HG02852 (cell line): ENCODE measurements around the gene KLF8.
A peak's percentile ranks its signal among the peaks of the same experiment; 100 is the strongest.
"Not testable (repeated sequence)": the region's sequence is repeated elsewhere in the genome, so short reads cannot be mapped to it uniquely, and the experiment has no call there.

Experiments used
- ATAC-seq: cut with Tn5 transposase; IDR thresholded peaks from one replicate; pipeline ENCODE4 v1.9.1; 2021; ENCODE audit warnings: mild to moderate bottlenecking, moderate library complexity; ENCODE audit not compliant: unreplicated experiment

KLF8 gene

DNA sequence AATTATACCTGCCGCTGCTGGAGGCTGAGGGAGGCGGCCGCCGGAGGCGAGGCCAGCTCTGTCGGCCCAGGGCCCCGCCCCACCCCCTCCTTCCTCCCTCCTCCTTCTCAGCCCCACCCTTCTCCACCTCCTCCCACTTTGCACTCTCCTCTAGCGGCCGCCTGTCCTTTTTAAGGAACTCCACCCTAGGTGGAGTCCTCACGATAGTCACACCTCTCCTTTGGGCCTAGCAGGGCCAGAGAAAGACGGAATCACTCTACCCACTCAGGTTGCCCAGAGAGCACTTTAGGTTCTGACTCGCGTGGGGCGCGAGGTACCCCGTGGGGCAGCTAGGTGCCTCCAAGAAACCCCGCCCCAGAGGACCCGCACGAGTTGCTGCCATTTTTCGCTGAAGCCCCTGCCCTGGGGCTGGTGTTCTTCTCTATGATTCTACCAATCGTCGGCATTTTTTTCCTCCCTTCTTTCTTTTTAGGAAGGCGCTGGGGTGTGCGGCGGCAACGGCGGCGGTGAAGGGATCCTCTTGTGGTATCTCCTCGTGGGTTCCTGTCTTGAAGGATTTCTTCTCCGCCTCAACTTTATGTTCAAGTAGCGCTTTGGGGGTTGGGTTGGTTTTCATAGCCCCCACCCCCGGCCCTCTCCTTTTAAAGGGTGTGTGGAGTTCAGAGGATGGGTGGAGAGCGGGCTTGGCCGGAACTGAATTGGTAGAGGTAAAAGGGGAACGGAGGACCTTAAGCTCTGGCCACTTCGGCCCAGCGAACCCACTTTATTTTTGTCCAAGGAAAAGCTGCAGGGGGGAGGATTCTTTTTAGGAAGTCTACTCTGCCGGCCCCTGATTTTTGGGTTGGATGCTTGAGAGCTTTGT is at the start of gene KLF8:
TSS of gene KLF8 (plus strand) at position 136 of the 862 bp plus-strand sequence. CDS start 979 bp downstream, outside the sequence.
- peak; percentile 67 for ATAC-seq

DNA sequence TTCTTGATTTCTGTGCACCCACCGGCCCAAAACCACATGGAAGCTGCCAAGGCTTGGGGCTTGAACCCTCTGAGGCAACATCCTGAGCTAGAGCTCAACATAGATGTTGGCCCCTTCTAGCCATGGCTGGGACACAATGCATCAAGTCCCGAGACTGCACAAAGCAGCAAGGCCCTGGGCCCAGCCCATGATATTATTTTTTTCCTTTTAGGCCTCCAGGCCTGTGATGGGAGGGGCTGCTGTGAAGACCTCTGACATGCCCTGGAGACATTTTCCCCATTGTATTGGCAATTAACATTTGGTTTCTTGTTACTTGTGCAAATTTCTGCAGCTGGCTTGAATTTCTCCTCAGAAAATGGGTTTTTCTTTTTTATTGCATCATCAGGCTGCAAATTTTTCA is 25.2 kb upstream of the KLF8 start:
- ATAC-seq = not testable (repeated sequence)

DNA sequence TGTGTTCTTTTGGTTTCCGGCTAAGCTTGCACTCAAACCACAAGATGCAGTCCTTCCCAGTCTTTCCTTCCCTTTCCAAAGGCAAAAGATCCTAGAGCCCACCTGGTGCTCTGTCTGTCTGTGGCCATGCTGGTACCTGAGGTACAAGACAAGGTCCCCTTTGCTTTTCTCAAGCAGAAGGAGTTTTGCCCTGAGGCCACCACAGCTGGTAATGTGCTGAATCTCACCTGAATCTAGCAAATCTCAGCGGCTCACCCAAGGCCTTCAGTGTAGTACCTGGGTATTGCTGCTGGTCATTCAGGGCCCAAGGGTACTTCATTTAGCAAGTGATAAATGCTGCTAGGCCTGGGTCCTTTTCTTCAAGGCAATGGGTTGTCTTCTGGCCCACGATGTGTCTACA is 20.5 kb upstream of the KLF8 start:
- no peak for ATAC-seq

DNA sequence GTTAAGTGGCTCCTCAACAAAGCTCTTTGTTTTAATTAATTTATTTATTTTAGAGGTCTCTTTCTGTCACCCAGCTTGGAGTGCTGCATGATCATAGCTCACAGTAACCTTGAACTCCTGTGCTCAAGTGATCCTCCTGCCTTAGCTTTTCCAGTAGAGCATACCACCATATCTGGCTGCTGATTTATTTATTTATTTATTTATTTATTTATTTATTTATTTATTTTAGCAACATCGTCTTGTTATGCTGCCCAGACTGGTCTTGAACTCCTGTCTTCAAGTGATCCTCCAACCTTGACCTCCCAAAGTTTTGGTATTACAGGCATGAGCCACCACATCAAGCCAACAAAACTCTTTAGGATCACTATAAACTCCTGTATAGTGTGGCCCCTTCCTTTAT is 15.8 kb upstream of the KLF8 start:
- no peak for ATAC-seq

DNA sequence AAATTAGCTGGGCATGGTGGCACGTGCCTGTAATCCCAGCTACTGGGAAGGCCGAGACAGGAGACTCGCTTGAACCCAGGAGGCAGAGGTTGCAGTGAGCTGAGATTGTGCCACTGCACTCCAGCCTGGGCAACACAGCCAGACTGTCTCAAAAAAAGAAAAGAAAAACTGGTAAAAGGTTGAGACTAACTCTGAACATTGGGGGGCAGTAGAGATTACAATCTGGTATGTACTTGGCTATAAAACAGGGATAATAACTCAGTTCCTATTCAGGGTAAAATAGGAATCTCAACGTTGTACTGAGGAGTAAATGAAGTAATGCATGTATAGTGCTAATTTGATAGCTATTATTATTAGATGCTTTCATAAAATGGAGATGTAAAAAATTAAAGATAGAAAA is 12.5 kb upstream of the KLF8 start:
- ATAC-seq = no peak

DNA sequence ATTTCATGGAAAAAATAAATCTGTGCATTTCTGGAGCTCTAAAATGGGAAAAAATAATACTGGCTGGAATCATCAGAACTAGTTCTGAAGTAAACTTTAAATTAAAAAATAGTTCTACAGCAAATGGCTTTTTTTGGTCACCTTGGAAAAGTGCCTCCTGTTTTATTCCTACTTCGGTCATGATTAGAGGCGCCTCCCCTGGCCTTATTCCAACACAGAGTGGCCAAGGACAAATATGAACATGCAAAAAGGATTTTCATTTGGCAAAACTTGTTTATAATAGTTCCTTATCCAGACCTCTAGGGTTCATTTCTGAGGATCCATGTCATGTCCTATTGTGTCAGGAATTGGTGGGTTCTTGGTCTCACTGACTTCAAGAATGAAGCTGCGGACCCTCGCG is 11.1 kb upstream of the KLF8 start:
- no peak for ATAC-seq

DNA sequence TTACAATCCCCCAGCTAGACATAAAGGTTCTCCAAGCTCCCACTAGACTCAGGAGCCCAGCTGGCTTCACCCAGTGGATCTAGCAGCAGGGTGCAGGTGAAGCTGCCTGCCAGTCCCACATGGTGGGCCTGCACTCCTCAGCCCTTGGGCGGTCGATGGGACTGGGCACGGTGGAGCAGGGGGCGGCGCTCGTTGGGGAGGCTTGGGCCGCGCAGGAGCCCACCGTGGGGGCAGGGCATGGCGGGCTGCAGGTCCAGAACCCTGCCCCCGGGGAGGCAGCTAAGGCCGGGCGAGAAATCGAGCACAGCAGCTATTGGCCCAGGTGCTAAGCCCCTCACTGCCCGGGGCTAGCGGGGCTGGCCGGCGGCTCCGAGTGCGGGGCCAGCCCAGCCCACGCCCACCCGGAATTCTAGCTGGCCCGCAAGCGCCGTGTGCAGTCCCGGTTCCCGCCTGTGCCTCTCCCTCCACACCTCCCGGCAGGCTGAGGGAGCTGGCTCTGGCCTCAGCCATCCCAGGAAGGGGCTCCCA is 9.6 kb upstream of the KLF8 start:
- ATAC-seq = no peak

DNA sequence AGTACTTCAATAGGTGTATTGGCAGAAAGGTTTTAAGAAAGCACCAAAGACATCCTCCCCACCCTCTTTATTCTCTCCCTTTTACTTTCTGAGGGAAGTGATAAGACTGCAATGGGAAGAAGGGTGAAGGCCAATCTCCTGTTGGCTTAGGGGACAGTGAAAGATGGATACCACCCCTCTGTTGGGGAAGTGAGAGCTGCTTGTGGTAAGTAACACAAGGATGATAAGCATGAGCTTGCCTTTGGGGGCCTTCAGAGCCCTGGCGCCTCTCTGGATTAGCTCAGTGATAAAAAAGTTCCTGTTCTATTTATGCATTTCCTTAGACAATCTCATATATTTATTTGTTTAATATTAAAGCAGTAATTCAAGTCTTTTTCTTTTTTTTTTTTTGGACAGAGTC is 5.2 kb upstream of the KLF8 start:
- no peak for ATAC-seq

DNA sequence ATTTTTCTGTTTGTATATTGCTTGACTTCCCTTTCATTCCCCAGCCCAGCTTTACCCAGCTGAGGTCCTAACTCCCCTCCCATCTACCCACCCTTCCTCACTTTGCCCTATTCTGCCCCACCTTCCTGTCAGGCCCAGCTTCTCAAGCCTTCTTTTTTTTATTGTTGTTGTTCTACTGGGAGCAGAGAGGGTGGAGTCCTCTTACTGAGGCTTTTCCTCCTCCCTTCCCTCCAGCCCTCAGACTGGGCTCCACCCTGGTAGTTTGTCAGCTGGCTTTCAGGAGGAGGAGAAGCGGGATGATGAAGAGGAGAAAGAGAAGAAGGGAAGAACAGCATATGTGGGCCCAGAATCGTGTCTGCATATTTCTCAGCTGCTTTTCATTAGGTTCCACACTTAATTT is 3.2 kb upstream of the KLF8 start:
- ATAC-seq = no peak

DNA sequence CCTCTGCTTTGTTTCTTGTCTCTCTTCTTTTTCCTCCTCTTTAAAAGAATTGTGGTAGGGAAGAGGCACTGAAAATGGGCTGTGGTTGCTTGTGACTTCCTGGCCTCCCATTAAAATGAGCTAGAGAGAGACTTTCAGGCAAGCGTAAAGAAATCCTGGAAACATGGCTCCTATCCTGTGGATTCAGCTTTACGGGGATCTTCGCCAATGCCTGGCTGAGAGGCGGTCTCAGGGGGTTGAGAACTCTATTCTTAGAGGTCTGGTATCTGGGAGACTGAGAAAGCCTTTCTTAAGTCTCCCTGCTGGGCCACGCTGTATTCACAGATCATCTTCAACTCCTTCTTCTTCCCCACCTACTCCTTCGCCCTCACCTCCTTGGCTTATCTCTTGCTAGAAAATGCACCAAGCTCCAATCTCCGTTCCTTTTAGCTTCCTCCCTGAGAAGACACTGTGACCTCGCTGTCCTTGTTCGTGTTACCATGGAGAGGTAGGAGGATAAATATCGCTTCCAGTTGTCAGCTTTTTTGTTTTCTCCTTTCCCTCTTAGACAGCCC is 542 bp upstream of the KLF8 start:
- no peak for ATAC-seq

DNA sequence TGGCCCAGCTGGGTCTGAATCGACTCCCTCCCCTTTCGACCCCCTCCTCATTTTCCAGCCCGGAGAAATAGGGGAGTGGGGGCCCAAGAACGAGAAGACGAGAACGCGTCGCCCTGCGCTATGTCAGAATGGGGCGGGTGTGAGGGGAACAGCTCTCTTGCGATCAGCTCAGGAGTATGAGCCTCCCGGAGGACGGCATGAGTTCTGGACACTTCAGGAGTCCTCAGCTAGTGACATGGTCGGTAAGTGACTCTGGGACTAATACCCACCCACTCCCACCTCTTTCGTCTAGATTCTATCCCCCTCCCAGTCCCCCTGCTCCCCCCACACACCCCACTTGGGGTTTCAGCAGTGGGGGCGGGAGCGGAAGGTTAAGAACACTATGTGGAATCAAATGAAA is 944 bp downstream of the KLF8 start:
- ATAC-seq = no peak

DNA sequence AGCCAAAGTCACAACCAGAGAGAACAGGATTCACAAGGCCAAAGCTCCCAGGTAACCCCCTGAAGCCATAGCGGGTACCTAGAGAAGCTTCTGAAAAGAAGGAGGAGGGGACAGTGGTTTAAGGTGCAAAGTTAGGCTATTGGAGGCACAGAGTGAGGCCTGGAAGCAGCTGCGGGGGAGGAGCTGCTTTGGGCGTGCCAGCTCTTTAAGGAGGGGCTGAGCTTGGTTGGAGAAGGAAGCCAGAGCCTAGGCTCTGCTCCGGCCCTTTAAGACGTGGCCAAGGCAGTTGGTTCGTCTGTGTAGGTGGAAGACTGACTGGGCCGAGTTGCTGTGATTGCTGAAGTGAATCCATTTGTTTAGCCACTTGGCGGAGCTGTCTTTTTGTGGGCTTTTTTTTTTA is 1.5 kb downstream of the KLF8 start:
- peak; percentile 83 for ATAC-seq

DNA sequence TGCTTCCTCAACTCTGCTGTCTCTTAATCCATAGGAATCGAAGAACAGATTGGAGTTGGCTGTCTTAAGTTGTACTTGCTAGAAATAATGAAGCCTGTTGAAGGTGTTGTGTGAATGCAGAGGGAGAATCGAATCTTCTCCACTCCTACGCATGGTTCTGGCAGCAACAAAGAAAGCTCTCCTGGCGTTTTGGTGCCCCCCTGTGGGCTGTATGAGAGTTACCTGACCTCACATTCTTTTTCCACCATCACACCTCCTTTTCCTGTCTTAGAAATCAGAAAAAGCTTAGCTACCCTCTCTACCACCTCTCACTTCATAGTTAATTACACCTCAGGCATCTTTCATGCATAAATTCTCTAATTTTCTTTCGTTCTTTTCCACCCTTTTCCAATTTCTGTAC is 16.3 kb downstream of the KLF8 start:
- peak; percentile 95 for ATAC-seq

DNA sequence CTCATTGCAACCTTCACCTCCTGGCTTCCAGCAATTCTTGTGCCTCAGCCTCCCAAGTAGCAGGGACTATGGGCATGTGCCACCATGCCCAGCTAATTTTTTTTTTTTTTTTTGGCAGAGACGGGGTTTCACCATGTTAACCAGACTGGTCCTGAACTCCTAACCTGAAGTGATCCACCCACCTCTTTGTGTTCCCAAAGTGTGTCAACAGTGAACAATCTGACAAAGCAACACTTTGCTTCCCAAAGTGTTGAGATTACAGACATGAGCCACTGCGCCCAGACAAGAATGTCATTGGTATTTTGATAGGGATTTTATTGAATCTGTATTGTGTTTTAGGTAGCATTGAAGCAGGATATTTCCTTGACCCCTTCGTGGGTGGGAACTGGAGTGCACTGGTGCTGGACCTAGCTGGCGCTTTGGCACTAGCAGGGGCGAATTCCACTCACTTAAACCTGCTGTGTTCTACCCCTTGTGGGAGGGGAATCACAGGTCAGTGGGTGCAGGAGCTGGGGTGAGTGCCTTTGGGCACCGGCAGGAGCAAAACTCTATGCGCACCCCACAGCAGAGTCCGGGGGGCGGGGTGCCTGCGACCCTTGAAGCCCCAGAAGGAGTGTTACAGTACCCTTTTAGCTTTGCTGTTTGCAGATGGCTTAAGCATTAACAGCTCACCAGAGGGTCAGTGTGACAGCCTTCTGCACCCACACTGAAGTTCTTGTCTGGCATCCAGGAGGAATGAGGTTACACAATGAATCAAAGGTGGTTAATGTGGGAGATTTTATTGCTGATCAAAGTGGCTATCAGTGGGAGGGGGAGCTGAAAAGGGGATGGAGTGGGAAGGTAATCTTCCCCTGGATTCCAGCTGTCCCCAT is 21.9 kb downstream of the KLF8 start:
- no peak for ATAC-seq

DNA sequence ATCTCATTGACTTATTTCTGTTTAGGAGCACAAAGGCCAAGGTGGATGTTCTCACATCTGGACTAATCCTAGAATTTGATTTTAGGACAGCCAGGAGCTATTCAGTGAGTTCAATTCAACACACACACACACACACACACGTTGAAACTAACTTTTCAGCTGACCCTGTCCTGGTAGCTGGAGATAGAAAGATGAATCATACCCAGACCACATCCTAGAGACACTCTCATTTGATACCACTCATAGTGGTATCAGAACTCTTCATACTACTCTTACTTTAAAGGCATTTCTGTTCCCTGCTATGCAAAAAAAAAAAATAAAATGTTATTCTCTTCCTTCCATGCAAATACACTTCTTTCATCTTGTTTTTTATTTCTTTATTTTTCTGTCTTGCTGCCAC is 36.7 kb downstream of the KLF8 start:
- ATAC-seq = peak; percentile 94

DNA sequence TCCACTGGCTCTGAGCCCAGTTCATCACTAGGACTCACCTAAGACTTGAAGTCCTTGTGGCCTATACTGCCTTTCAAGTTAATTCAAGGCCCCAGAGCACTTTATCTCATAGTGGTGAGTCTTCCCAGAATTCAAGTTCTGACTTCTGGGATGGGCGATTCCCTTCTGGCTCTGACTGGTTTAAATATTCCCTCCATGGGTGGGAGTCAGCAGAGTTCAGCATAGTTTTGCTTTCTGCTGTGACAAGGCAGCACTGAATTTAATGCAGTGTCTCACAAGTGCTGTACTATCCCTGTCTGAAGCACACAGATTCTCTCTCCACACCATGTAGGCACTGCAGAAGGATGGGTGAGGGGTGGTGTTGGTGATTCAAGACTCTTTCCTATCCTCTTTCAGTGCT is 46.5 kb downstream of the KLF8 start:
- no peak for ATAC-seq

DNA sequence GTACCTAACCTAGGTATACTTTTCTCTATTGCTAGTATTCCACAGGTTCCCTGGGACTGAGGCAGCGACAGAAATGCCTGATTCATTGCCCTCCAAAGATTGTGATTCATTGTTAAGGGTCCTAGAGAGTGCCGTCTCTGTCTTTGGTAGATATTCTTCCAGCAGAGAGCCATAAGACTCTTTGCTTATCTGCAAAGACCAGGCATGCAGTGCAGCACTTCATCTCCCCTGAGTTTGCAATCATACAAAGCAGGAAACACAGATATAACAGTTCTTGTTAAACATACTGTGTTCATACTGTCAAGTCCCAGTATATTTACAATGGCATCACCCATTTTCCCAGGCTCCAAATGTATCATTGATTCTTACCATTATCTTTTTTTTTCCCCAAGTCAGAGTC is 47.7 kb downstream of the KLF8 start:
- ATAC-seq = no peak

DNA sequence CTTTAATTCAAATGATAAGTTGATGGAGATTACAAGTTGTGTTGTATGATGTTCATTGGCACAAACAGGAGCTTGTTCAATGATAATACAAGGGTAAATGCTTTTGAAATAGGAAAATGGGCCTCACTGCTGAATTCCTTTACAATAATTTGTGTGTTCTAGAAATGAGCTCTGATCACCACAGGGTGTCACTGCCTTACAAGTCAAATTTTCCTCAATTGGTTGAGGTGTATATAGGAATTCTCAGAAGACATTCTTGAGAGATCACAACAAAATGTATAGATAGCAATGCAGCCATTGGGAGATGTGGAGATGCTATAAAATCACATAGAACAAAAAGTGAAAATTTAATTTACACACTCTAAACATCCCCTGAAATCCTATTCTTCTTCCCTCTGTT is 49.6 kb downstream of the KLF8 start:
- no peak for ATAC-seq

DNA sequence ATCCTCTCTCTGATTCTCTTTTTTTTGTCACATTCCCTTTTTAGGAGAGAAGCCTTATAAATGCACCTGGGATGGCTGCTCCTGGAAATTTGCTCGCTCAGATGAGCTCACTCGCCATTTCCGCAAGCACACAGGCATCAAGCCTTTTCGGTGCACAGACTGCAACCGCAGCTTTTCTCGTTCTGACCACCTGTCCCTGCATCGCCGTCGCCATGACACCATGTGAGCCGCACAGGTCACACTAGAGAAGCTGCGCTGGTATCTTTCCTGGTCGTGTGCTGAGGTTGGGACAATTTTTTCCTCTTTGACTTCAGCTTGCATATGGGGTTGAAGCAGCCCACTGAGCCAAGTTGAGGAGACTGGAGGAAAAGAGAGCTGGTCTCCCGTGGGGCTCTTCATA is 52.1 kb downstream of the KLF8 start:
- no peak for ATAC-seq

DNA sequence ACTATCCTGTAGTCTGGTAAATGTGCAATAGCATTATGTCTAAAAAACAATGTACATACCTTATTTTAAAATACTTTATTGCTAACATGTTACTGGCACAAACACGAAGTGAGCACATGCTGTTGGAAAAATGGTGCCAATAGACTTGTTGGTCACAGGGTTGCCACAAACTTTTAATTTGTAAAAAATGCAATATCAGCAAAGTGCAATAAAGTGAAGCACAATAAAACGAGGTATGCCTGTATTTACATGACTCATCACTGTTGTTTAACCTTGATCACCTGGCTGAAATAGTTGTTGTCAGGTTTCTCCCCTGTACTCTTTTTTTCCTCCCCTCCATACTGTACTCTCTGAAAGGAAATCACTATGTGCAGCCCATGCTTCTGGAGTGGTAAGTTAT is 56.5 kb downstream of the KLF8 start:
- no peak for ATAC-seq

DNA sequence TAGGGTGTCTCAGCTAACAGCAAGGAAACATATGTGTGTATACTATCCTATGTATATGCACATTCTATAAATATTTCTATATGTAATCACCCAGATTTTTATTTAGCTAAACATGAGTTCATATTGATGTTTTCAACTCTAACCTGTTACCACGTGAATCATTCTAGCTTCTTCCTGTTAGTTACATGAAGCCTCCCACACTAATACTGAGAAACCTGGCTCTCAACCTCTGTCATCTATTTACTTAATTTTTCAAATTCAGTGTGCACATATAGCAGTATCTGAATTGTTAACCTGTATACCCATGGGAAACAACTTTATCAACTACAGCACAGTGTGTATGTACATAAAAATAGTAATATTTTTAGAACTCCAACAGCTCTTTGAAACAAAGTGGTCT is 57.3 kb downstream of the KLF8 start:
- ATAC-seq = no peak

DNA sequence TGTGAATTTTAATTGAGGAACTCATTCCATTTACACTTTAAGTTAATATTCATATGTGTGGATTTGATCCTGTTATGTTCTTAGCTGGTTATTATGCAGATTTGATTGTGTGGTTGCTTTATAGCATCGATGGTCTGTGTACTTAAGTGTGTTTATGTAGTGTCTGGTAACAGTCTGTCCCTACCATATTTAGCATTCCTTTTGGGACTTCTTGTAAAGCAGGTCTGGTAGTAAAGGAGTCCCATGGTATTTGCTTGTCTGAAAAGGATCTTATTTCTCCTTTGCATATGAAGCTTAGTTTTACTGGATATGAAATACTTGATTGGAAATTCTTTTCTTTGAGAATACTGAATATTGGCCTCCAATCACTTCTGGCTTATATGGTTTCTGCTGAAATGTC is 76.6 kb downstream of the KLF8 start:
- ATAC-seq = no peak
